K562 (cell line): ENCODE results near the gene PYDC1. TPM values are rescaled to one million over a fixed set of nuclear protein-coding genes. Genes with fewer than 3 reads are reported as not detected.

ENCODE experiments used
- ARHGAP35 ChIP-seq: fragments of 450-650 bp; IDR thresholded peaks from 2 replicates; pipeline ENCODE4 v1.6.1; 2018; ENCODE audit not compliant: partially characterized antibody
- BCL6 ChIP-seq: fragments of 250-450 bp; sonication (Bioruptor Pico); IDR thresholded peaks from 2 replicates; pipeline ENCODE4 v1.4.0; 2020
- CBFA2T3 ChIP-seq: fragments of 450-650 bp; IDR thresholded peaks from 2 replicates; pipeline ENCODE4 v1.6.1; 2017
- CCNT2 ChIP-seq: IDR thresholded peaks from 2 replicates; pipeline ENCODE4 v1.6.1; 2011; ENCODE audit warnings: borderline replicate concordance, low read depth, mild to moderate bottlenecking, moderate library complexity, mixed read lengths, low read length; ENCODE audit not compliant: insufficient read length; ENCODE audit errors: extremely low read depth
- DIDO1 ChIP-seq: fragments of 450-650 bp; IDR thresholded peaks from 2 replicates; pipeline ENCODE4 v1.6.1; 2016; ENCODE audit warnings: low read depth, missing biosample characterization, missing genetic modification characterization
- DPF2 ChIP-seq: fragments of 450-650 bp; IDR thresholded peaks from 2 replicates; pipeline ENCODE4 v1.6.1; 2016
- FOXM1 ChIP-seq, 2 experiments: fragments of 450-650 bp in 1 of 2; sonication (generic) in 1 of 2; formaldehyde crosslinking in 1 of 2; IDR thresholded peaks; 2 replicates each; pipeline versions ENCODE4 v1.6.1 to v1.9.0; 2017 to 2022; ENCODE audit warnings: low read depth in 2 of 2, mild to moderate bottlenecking in 2 of 2, missing genetic modification reagents in 1 of 2, moderate library complexity in 1 of 2
- GABPA ChIP-seq: fragments of 200-800 bp; sonication (Bioruptor generic); conservative IDR thresholded peaks from 2 replicates; pipeline ENCODE4 v1.6.1; 2016; ENCODE audit warnings: low read depth, missing genetic modification characterization, missing compliant biosample characterization
- HDAC1 ChIP-seq, 2 experiments: fragments of 450-650 bp; IDR thresholded peaks; 2 replicates each; pipeline ENCODE4 v1.6.1; 2016 to 2017; ENCODE audit warnings: inconsistent platforms in 1 of 2, mild to moderate bottlenecking in 1 of 2, moderate library complexity in 1 of 2
- JUND ChIP-seq, 2 experiments: IDR thresholded peaks; 2 replicates in 1 of 2; 3 replicates in 1 of 2; pipeline ENCODE4 v1.6.1; 2011; ENCODE audit warnings: borderline replicate concordance in 2 of 2, low read depth in 2 of 2, low read length in 2 of 2, improper control_type of control experiment in 1 of 2, missing biosample characterization in 1 of 2, missing genetic modification characterization in 1 of 2, missing genetic modification reagents in 1 of 2
- MTA1 ChIP-seq: fragments of 450-650 bp; IDR thresholded peaks from 2 replicates; pipeline ENCODE4 v1.6.1; 2017; ENCODE audit warnings: borderline replicate concordance
- NCOR1 ChIP-seq: fragments of 450-650 bp; IDR thresholded peaks from 2 replicates; pipeline ENCODE4 v1.6.1; 2016; ENCODE audit warnings: mild to moderate bottlenecking, moderate library complexity
- NUFIP1 ChIP-seq: fragments of 450-650 bp; IDR thresholded peaks from 2 replicates; pipeline ENCODE4 v1.6.1; 2018; ENCODE audit not compliant: partially characterized antibody
- OTX1 ChIP-seq: fragments of 450-650 bp; formaldehyde crosslinking; IDR thresholded peaks from 2 replicates; pipeline ENCODE4 v1.4.0; 2022; ENCODE audit warnings: mild to moderate bottlenecking
- POLR2H ChIP-seq: IDR thresholded peaks from 2 replicates; pipeline ENCODE4 v1.6.1; 2016; ENCODE audit warnings: missing genetic modification characterization, low read depth, mild to moderate bottlenecking, control low read depth, missing compliant biosample characterization, moderate library complexity
- RNF2 ChIP-seq: sonication (generic); IDR thresholded peaks from 2 replicates; pipeline ENCODE4 v1.6.1; 2016
- SMAD4 ChIP-seq: fragments of 250-450 bp; sonication (Bioruptor Pico); conservative IDR thresholded peaks from 2 replicates; pipeline ENCODE4 v1.8.0; 2021; ENCODE audit warnings: inconsistent platforms, mild to moderate bottlenecking, moderate library complexity
- SMARCA5 ChIP-seq: fragments of 450-650 bp; IDR thresholded peaks from 2 replicates; pipeline ENCODE4 v1.6.1; 2016
- TAF7 ChIP-seq: fragments of 450-650 bp; IDR thresholded peaks from 2 replicates; pipeline ENCODE4 v1.6.1; 2016; ENCODE audit warnings: missing genetic modification characterization, missing compliant biosample characterization
- ZC3H11A ChIP-seq: IDR thresholded peaks from 2 replicates; pipeline ENCODE4 v1.6.1; 2012; ENCODE audit warnings: low read depth, low read length, improper control_type of control experiment
- polyA plus RNA-seq, 8 experiments: library from polyadenylated mRNA; depleted of rRNA in 4 of 8; stranded (reverse) in 5 of 8; unstranded in 3 of 8; fragments of >200 nt; fragmentation: Nextera tagmentation in 2 of 8; fragmentation: Illumina TruSeq in 1 of 8; extraction: Ambion mirVana in 2 of 8; extraction: Trizol in 1 of 8; gene quantifications; 2 replicates each; pipeline versions ENCODE4 v1.2.1 to v1.2.3, GENCODE V29; 2011 to 2014; ENCODE audit warnings: inconsistent platforms in 1 of 8, missing spikeins in 1 of 8
- total RNA-seq, 7 experiments: library from RNA; depleted of rRNA in 6 of 7; stranded (reverse); fragments of >200 nt in 6 of 7; fragmentation: Illumina TruSeq in 2 of 7; extraction: Trizol in 2 of 7; gene quantifications; 2 replicates each; pipeline versions ENCODE4 v1.2.1 to v1.2.3, GENCODE V29; 2011 to 2021; ENCODE audit warnings: low replicate concordance in 1 of 7
- TF ChIP-seq, protein P1 (sequence below): sonication (generic); formaldehyde crosslinking; IDR thresholded peaks from 2 replicates; pipeline ENCODE4 v1.8.0; 2022; ENCODE audit warnings: mild to moderate bottlenecking, missing genetic modification reagents, borderline replicate concordance
- TF ChIP-seq, protein P2 (sequence below): fragments of 250-450 bp; sonication (Bioruptor Pico); IDR thresholded peaks from 2 replicates; pipeline ENCODE4 v1.8.0; 2022; ENCODE audit warnings: moderate library complexity, mild to moderate bottlenecking, inconsistent platforms
- TF ChIP-seq, protein P3 (sequence below): fragments of 250-450 bp; sonication (Bioruptor Pico); IDR thresholded peaks from 2 replicates; pipeline ENCODE4 v1.4.0; 2020; ENCODE audit warnings: mild to moderate bottlenecking, moderate library complexity, borderline replicate concordance

Gene PYDC1
- total and polyA plus RNA-seq, 9 of the 15 experiments (the other 6 are each of a cell fraction or from before 2014, with no cell fraction given) = not detected

DNA sequence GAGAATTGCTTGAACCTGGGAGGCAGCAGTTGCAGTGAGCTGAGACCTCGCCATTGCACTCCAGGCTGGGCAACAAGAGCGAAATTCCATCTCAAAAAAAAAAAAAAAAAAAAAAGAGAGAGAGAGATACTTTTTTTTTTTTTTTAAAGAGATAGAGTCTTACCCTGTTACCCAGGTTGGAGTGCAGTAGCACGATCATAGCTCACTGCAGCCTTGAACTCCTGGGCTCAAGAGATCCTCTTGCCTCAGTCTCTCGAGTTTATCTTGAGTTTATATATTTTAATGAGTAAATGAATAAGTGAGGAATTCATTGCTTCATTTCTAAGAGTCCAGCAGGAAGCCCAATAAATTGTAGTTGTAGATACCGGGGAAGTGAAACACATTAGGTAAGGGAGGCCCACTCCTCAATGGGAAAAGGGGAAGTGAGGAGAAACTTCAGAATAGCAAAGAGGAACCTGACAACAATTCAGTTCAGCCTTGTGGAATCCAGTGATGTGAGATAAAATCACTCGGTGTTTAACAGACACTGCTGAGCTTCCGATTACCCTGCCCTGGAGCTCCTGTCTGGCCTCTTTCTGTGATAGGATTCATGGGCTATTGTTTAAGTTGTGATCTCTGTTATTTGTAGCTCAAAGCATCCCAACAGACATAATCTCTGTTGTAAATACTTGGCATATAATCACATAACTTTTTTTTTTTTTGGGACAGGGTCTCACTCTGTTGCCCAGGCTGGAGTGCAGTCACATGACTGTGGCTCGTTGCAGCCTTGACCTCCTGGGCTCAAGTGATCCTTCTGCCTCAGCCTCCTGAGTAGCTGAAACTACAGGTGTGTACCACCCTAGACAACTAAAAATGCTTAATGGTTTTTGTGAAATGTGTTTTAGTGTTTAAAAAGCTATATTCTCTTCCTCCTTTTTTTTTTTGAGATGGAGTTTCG is 27.1 kb upstream of the PYDC1 start (continued):
- TF ChIP-seq ZC3H11A = no peak
- TF ChIP-seq NUFIP1 = no peak
- TF ChIP-seq SMAD4 (CRISPR knock-in tag) = peak; percentile 57; the same call in 1 of the 2 replicates
- TF ChIP-seq HDAC1 (IDR thresholded peaks at IDR 0.05) = no peak
- TF ChIP-seq NCOR1 = no peak
- TF ChIP-seq RNF2 = peak; percentile 41; the same call in 1 of the 2 replicates
- TF ChIP-seq, protein P1, sequence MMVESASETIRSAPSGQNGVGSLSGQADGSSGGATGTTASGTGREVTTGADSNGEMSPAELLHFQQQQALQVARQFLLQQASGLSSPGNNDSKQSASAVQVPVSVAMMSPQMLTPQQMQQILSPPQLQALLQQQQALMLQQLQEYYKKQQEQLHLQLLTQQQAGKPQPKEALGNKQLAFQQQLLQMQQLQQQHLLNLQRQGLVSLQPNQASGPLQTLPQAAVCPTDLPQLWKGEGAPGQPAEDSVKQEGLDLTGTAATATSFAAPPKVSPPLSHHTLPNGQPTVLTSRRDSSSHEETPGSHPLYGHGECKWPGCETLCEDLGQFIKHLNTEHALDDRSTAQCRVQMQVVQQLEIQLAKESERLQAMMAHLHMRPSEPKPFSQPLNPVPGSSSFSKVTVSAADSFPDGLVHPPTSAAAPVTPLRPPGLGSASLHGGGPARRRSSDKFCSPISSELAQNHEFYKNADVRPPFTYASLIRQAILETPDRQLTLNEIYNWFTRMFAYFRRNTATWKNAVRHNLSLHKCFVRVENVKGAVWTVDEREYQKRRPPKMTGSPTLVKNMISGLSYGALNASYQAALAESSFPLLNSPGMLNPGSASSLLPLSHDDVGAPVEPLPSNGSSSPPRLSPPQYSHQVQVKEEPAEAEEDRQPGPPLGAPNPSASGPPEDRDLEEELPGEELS (CRISPR knock-in tag) = no peak
- TF ChIP-seq TAF7 (tag) = no peak
- TF ChIP-seq, protein P2, sequence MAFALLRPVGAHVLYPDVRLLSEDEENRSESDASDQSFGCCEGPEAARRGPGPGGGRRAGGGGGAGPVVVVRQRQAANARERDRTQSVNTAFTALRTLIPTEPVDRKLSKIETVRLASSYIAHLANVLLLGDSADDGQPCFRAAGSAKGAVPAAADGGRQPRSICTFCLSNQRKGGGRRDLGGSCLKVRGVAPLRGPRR (CRISPR knock-in tag) = no peak
- no peak for TF ChIP-seq FOXM1 (IDR thresholded peaks at IDR 0.05; ENCODE audit: low read depth)
- no peak for TF ChIP-seq FOXM1 (CRISPR knock-in tag; IDR thresholded peaks at IDR 0.05; ENCODE audit: low read depth)
- peak; percentile 34; the same call in 1 of the 2 replicates for TF ChIP-seq SMARCA5
- peak; percentile 42; the same call in 1 of the 2 replicates for TF ChIP-seq CBFA2T3
- TF ChIP-seq DPF2 = peak; percentile 58
- TF ChIP-seq OTX1 (CRISPR knock-in tag) = no peak
- no peak for TF ChIP-seq DIDO1 (tag)
- TF ChIP-seq BCL6 (CRISPR knock-in tag) = no peak
- peak; percentile 25 for TF ChIP-seq CCNT2
- no peak for TF ChIP-seq POLR2H
- TF ChIP-seq GABPA = no peak
- no peak for TF ChIP-seq ARHGAP35
- TF ChIP-seq, protein P3, sequence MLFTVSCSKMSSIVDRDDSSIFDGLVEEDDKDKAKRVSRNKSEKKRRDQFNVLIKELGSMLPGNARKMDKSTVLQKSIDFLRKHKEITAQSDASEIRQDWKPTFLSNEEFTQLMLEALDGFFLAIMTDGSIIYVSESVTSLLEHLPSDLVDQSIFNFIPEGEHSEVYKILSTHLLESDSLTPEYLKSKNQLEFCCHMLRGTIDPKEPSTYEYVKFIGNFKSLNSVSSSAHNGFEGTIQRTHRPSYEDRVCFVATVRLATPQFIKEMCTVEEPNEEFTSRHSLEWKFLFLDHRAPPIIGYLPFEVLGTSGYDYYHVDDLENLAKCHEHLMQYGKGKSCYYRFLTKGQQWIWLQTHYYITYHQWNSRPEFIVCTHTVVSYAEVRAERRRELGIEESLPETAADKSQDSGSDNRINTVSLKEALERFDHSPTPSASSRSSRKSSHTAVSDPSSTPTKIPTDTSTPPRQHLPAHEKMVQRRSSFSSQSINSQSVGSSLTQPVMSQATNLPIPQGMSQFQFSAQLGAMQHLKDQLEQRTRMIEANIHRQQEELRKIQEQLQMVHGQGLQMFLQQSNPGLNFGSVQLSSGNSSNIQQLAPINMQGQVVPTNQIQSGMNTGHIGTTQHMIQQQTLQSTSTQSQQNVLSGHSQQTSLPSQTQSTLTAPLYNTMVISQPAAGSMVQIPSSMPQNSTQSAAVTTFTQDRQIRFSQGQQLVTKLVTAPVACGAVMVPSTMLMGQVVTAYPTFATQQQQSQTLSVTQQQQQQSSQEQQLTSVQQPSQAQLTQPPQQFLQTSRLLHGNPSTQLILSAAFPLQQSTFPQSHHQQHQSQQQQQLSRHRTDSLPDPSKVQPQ = no peak
- TF ChIP-seq MTA1 = peak; percentile 53; the same call in 1 of the 2 replicates
- TF ChIP-seq JUND (IDR thresholded peaks at IDR 0.05; ENCODE audit: borderline replicate concordance, low read depth, low read length) = no peak
- TF ChIP-seq JUND (tag; IDR thresholded peaks at IDR 0.05; ENCODE audit: borderline replicate concordance, low read depth, low read length) = peak; percentile 42; the same call in 1 of the 3 replicates
